GM12874 (cell line): ENCODE results near the gene TBC1D1.

ENCODE experiments used
- CTCF ChIP-seq: IDR thresholded peaks from 2 replicates; pipeline ENCODE4 v1.5.1; 2011; ENCODE audit warnings: low read depth, mild to moderate bottlenecking, control low read depth, low read length, moderate library complexity; ENCODE audit not compliant: insufficient read depth

Gene TBC1D1

GRCh38 chr4:37885496-37885895 is 5.4 kb upstream of the TBC1D1 start:
- TF ChIP-seq CTCF = no peak

DNA sequence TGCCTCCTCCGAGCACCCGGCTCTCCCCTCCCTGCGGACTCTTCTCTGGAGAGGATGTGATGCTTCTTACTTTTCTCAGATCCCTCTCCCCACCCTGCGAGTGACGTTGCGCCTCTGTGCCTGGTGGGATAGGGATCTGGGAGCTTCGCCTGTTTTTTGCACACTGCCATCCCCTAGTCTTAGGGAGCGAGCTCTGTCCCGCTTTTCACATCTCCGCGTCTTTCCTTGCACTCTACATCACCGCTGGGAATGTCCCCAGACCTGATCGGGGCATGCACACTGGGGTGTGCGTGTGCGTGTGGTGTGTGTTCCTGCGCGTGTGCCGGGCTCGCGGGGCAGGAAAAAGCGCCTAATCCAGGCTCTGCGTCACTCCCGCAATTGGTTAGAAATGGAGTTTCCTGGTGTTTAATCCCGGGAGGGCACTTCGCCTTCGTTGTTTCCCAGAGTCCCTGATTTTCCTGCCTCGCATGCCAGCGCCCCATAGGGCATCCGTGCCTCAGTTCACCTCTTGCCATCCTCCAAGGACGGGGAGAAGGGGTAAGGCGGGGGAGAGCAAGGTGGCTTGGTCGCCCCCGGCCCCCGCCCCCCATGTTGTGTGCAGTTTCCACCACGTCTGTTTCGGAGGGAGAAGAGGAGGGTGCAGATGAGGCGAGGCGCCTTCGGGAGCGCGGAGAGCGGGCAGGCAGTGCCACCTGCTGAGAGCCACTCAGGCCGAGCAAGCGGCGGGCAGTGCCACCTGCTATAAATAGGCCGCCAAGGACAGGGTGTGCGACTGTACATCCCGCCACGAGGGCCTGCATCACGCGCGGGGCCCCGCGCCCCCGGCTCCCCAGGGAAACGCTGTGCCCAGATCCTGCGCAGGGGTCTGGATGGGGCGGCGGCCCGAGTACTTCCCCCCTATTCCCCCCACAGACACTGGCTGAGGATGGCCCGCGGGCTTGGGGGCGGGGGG is 759 bp upstream of the TBC1D1 start:
- TF ChIP-seq CTCF = peak; percentile 17; the same call in 1 of the 2 replicates

- 0 out of 2 replicates have a peak, but pooled peaks have one; percentile 13 for TF ChIP-seq CTCF
These were observed 626 bp downstream of the TBC1D1 start for GRCh38 chr4:37891260-37892159.

- no peak for TF ChIP-seq CTCF
These were observed 1.8 kb downstream of the TBC1D1 start for GRCh38 chr4:37892641-37893040.

- TF ChIP-seq CTCF = no peak
These were observed 2.3 kb downstream of the TBC1D1 start for GRCh38 chr4:37893164-37893563.

DNA sequence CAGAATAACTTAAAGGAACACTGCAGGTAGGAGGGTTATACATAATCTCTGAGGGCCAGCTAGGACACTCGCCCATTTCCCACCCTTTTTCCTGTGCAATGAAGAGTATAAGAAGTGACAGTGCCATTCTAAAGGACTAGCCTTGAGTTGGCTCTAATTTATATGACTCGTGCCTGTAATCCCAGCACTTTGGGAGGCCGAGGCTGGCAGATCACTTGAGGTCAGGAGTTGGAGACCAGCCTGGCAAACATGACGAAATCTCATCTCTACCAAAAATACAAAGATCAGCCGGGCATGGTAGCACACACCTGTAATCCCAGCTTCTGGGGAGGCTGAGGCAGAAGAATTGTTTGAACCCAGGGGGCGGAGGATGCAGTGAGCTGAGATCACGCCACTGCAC is 4.4 kb downstream of the TBC1D1 start:
- no peak for TF ChIP-seq CTCF

GRCh38 chr4:37896206-37896860 is 5.4 kb downstream of the TBC1D1 start:
- no peak for TF ChIP-seq CTCF
